GM06990 (cell line): ENCODE results near the gene NUDT16L1.

Source experiments
- DNase-seq: peaks from one replicate; pipeline ENCODE4 v3.0.0-alpha.2; 2011; ENCODE audit not compliant: insufficient read length; ENCODE audit errors: extremely low read depth
- H3K27me3 ChIP-seq: replicated peaks from 2 replicates; pipeline ENCODE4 v1.6.0; 2011; ENCODE audit warnings: low read length; ENCODE audit not compliant: control insufficient read depth, insufficient read depth
- H3K36me3 ChIP-seq: 2 replicates; pipeline ENCODE4 v1.5.1; 2011; ENCODE audit warnings: low read length; ENCODE audit not compliant: control insufficient read depth, insufficient read depth
- H3K4me3 ChIP-seq: replicated peaks from 2 replicates; pipeline ENCODE4 v1.5.1; 2011; ENCODE audit warnings: low read depth, mild to moderate bottlenecking, control low read depth, low read length
- CTCF ChIP-seq: IDR thresholded peaks from 2 replicates; pipeline ENCODE4 v1.5.1; 2011; ENCODE audit warnings: low read length, control low read depth, mild to moderate bottlenecking, inconsistent platforms; ENCODE audit not compliant: insufficient read depth, poor library complexity, severe bottlenecking

The NUDT16L1 gene

GRCh38 chr16:4700997-4701743 is 7.8 kb downstream of the NUDT16L1 start:
- DNase-seq, result no peak
- Histone ChIP-seq H3K4me3 (no peak overlapping the region), H3K36me3 (peaks cover 36% of the 10 kb centered on the region), H3K27me3 (no peaks in the 10 kb centered on the region)
- no peak for TF ChIP-seq CTCF

- Histone ChIP-seq H3K36me3 (peaks cover 34% of the 10 kb centered on the region), H3K4me3 (no peak overlapping the region), H3K27me3 (no peaks in the 10 kb centered on the region)
- no peak for DNase-seq
- TF ChIP-seq CTCF, result no peak
These were observed 8.6 kb downstream of the NUDT16L1 start for GRCh38 chr16:4701791-4702465.

- DNase-seq, result no peak
- Histone ChIP-seq H3K36me3 (peaks cover 30% of the 10 kb centered on the region), H3K4me3 (no peak overlapping the region)
These were observed 9.1 kb downstream of the NUDT16L1 start for GRCh38 chr16:4702466-4702808.

GRCh38 chr16:4703906-4704305 is 10.5 kb downstream of the NUDT16L1 start:
- Histone ChIP-seq H3K27me3 (no peaks in the 10 kb centered on the region), H3K4me3 (no peak overlapping the region), H3K36me3 (peaks cover 19% of the 10 kb centered on the region)
- no peak for TF ChIP-seq CTCF
- no peak for DNase-seq

More at GRCh38 chr16:4702466-4702808, 9.1 kb downstream of the NUDT16L1 start:
- H3K27me3 ChIP-seq, result no peaks in the 10 kb centered on the region
- no peak for TF ChIP-seq CTCF

GRCh38 chr16:4704491-4704890 is 11.1 kb downstream of the NUDT16L1 start:
- Histone ChIP-seq H3K4me3 (no peak overlapping the region), H3K36me3 (peaks cover 14% of the 10 kb centered on the region), H3K27me3 (no peaks in the 10 kb centered on the region)
- no peak for TF ChIP-seq CTCF
- no peak for DNase-seq
